Panc1 (cell line): ENCODE results near the gene PCBP4.

Source experiments
- POLR2AphosphoS5 ChIP-seq: IDR thresholded peaks from 2 replicates; pipeline ENCODE4 v1.6.1; 2012; ENCODE audit warnings: mild to moderate bottlenecking, low read depth, low read length, moderate library complexity
- TCF7L2 ChIP-seq: IDR thresholded peaks from 2 replicates; pipeline ENCODE4 v1.6.1; 2011; ENCODE audit warnings: mild to moderate bottlenecking, low read depth, low read length, inconsistent platforms
- TF ChIP-seq, protein P1 (sequence below): fragments of 450-650 bp; IDR thresholded peaks from 2 replicates; pipeline ENCODE4 v1.5.1; 2017; ENCODE audit warnings: mild to moderate bottlenecking
- TF ChIP-seq, protein P2 (sequence below), 2 experiments: IDR thresholded peaks; 2 replicates each; pipeline ENCODE4 v1.6.1; 2011 to 2012; ENCODE audit warnings: low read depth in 2 of 2, control low read depth in 1 of 2, low read length in 1 of 2, mild to moderate bottlenecking in 1 of 2, moderate library complexity in 1 of 2; ENCODE audit not compliant: insufficient read depth in 1 of 2

DNA sequence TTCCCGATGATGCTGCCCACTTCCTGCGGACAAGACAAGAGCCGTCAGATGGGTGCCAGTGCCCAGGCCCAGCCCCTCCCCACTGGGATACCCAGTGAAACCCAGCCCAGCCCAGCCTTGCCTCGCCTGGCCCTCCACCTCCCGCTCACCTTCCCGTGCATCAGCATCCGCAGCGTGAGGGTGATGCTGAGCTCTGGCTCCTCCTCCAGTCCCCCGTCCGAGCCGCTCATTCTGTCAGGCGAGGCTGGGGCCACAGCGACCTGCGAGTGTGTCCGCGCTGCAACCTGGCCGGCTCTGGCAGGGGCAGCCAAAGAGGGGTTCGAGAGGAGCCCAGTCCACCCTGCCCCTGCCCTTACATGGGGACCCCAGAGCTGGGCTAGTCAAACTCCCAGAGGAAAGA is 6.2 kb downstream of the PCBP4 start:
- TF ChIP-seq TCF7L2 (no peak), POLR2AphosphoS5 (no peak)
- TF ChIP-seq, protein P1, sequence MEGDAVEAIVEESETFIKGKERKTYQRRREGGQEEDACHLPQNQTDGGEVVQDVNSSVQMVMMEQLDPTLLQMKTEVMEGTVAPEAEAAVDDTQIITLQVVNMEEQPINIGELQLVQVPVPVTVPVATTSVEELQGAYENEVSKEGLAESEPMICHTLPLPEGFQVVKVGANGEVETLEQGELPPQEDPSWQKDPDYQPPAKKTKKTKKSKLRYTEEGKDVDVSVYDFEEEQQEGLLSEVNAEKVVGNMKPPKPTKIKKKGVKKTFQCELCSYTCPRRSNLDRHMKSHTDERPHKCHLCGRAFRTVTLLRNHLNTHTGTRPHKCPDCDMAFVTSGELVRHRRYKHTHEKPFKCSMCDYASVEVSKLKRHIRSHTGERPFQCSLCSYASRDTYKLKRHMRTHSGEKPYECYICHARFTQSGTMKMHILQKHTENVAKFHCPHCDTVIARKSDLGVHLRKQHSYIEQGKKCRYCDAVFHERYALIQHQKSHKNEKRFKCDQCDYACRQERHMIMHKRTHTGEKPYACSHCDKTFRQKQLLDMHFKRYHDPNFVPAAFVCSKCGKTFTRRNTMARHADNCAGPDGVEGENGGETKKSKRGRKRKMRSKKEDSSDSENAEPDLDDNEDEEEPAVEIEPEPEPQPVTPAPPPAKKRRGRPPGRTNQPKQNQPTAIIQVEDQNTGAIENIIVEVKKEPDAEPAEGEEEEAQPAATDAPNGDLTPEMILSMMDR = no peak
- TF ChIP-seq, protein P2, sequence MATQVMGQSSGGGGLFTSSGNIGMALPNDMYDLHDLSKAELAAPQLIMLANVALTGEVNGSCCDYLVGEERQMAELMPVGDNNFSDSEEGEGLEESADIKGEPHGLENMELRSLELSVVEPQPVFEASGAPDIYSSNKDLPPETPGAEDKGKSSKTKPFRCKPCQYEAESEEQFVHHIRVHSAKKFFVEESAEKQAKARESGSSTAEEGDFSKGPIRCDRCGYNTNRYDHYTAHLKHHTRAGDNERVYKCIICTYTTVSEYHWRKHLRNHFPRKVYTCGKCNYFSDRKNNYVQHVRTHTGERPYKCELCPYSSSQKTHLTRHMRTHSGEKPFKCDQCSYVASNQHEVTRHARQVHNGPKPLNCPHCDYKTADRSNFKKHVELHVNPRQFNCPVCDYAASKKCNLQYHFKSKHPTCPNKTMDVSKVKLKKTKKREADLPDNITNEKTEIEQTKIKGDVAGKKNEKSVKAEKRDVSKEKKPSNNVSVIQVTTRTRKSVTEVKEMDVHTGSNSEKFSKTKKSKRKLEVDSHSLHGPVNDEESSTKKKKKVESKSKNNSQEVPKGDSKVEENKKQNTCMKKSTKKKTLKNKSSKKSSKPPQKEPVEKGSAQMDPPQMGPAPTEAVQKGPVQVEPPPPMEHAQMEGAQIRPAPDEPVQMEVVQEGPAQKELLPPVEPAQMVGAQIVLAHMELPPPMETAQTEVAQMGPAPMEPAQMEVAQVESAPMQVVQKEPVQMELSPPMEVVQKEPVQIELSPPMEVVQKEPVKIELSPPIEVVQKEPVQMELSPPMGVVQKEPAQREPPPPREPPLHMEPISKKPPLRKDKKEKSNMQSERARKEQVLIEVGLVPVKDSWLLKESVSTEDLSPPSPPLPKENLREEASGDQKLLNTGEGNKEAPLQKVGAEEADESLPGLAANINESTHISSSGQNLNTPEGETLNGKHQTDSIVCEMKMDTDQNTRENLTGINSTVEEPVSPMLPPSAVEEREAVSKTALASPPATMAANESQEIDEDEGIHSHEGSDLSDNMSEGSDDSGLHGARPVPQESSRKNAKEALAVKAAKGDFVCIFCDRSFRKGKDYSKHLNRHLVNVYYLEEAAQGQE (IDR thresholded peaks at IDR 0.05; ENCODE audit: insufficient read depth in 1 of 2, low read depth in 2 of 2, low read length in 1 of 2) = no peak
